ENCODE data around the gene CHCHD6.

Gene CHCHD6

GRCh38 chr3:126753191-126754160, 49.4 kb downstream of the CHCHD6 start:
- Histone ChIP-seq H3K27ac (no peak overlapping the region), H3K36me3 (ENCODE audit: insufficient read depth, low read length) (0 out of 2 replicates have a peak, but pooled peaks cover 2% of the 10 kb centered on the region), H3K9ac (ENCODE audit: insufficient read length) (no peak overlapping the region), H3K9me3 (ENCODE audit: low read depth, low read length) (no peaks in the 10 kb centered on the region), H3K4me3 (no peak overlapping the region)
- TF ChIP-seq FOXP2 (optimal IDR thresholded peaks at IDR 0.05; ENCODE audit: control extremely low read depth, extremely low read length, insufficient read depth) = no peak
- TF ChIP-seq POLR2AphosphoS5 (IDR thresholded peaks at IDR 0.05; ENCODE audit: borderline replicate concordance, low read depth, low read length) = no peak
- no peak for TF ChIP-seq EZH2 (IDR thresholded peaks at IDR 0.05)
- no peak for DNase-seq (ENCODE audit: low read depth, low spot score)

DNA sequence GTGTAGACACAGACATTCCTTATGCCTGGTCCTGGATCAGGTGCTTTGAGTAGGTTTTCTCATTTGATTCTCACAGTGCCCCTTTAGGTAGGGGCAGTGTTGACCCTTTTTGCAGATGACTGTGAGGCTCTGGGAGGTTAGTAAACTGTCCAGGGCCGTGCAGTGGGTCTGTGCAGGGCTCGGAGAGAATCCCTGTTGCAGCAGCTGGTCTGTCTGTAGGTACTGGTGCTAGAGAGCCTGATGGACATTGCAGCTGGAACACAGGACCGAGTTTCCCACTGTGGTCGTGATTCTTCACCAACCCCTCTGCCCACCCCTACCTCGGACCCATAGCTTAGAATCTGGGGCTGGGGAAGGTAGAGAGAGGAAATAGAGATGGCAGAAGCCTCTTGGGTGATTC, 51.8 kb downstream of the CHCHD6 start:
- DNase-seq (ENCODE audit: low read depth, low spot score) = no peak
- TF ChIP-seq FOXP2 (optimal IDR thresholded peaks at IDR 0.05; ENCODE audit: control extremely low read depth, extremely low read length, insufficient read depth) (no peak), POLR2AphosphoS5 (IDR thresholded peaks at IDR 0.05; ENCODE audit: borderline replicate concordance, low read depth, low read length) (no peak)
- no peak overlapping the region for H3K4me3 ChIP-seq
- H3K27ac ChIP-seq = no peak overlapping the region
- H3K36me3 ChIP-seq (ENCODE audit: insufficient read depth, low read length) = no peaks in the 10 kb centered on the region
- no peaks in the 10 kb centered on the region for H3K9me3 ChIP-seq (ENCODE audit: low read depth, low read length)
- no peak overlapping the region for H3K9ac ChIP-seq (ENCODE audit: insufficient read length)

DNA sequence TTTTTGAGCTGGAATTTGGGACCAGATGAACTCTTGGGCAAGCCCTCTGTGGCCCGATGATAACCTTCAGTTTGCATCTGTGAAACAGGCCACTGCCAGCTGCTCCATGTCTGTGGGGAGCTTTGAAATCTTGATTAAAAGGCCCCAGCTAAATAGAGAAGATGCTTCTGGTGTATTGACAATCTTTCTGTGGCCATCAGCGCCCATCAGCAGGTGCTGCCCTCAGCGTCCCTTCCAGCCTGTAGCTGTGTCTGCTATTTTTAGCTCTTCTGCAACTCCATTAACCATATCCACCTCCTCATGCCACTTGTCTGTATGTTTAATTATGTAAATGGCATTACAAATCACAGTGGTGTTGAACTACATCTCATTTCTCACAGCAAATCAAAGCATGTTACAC, 54.0 kb downstream of the CHCHD6 start:
- Histone ChIP-seq H3K36me3 (ENCODE audit: insufficient read depth, low read length) (no peaks in the 10 kb centered on the region), H3K9ac (ENCODE audit: insufficient read length) (no peak overlapping the region), H3K9me3 (ENCODE audit: low read depth, low read length) (no peaks in the 10 kb centered on the region), H3K4me3 (no peak overlapping the region), H3K27ac (no peak overlapping the region)
- DNase-seq (ENCODE audit: low read depth, low spot score) = no peak
- TF ChIP-seq FOXP2 (optimal IDR thresholded peaks at IDR 0.05; ENCODE audit: control extremely low read depth, extremely low read length, insufficient read depth) = no peak
- TF ChIP-seq EZH2 (IDR thresholded peaks at IDR 0.05) = no peak
- TF ChIP-seq POLR2AphosphoS5 (IDR thresholded peaks at IDR 0.05; ENCODE audit: borderline replicate concordance, low read depth, low read length) = no peak

DNA sequence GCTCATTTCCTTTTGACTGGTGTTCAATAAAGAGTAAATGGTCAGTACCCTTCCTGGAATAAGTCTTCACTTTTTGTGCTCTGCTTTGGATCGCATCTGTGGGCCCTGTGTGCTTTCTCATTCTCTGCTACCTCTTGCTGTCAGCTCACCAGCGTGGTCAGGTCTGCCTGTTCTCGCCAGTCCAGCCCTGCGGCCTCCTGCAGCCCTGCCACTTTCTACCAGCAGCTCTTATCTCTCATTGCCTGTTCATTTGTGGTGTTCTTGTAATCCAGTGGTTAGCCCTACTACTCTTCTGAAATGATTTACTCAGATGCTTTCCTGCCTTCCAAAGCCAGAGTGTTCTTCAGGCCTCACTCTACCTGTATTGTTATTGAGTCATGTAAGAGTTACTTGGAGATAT, 54.8 kb downstream of the CHCHD6 start:
- no peak for DNase-seq (ENCODE audit: low read depth, low spot score)
- Histone ChIP-seq H3K9ac (ENCODE audit: insufficient read length) (no peak overlapping the region), H3K9me3 (ENCODE audit: low read depth, low read length) (no peaks in the 10 kb centered on the region), H3K27ac (no peak overlapping the region), H3K4me3 (no peak overlapping the region), H3K36me3 (ENCODE audit: insufficient read depth, low read length) (no peaks in the 10 kb centered on the region)
- no peak for TF ChIP-seq EZH2 (IDR thresholded peaks at IDR 0.05)
- TF ChIP-seq FOXP2 (optimal IDR thresholded peaks at IDR 0.05; ENCODE audit: control extremely low read depth, extremely low read length, insufficient read depth) = no peak
- TF ChIP-seq POLR2AphosphoS5 (IDR thresholded peaks at IDR 0.05; ENCODE audit: borderline replicate concordance, low read depth, low read length) = no peak

GRCh38 chr3:126760541-126760940, 56.5 kb downstream of the CHCHD6 start:
- TF ChIP-seq EZH2 (IDR thresholded peaks at IDR 0.05) (no peak), FOXP2 (optimal IDR thresholded peaks at IDR 0.05; ENCODE audit: control extremely low read depth, extremely low read length, insufficient read depth) (no peak), POLR2AphosphoS5 (IDR thresholded peaks at IDR 0.05; ENCODE audit: borderline replicate concordance, low read depth, low read length) (no peak)
- no peaks in the 10 kb centered on the region for H3K9me3 ChIP-seq (ENCODE audit: low read depth, low read length)
- H3K4me3 ChIP-seq = no peak overlapping the region
- H3K36me3 ChIP-seq (ENCODE audit: insufficient read depth, low read length) = no peaks in the 10 kb centered on the region
- no peak overlapping the region for H3K9ac ChIP-seq (ENCODE audit: insufficient read length)
- no peak for DNase-seq (ENCODE audit: low read depth, low spot score)
- H3K27ac ChIP-seq = no peak overlapping the region

GRCh38 chr3:126763035-126763434, 59.0 kb downstream of the CHCHD6 start:
- no peak for TF ChIP-seq EZH2 (IDR thresholded peaks at IDR 0.05)
- Histone ChIP-seq H3K9ac (ENCODE audit: insufficient read length) (no peak overlapping the region), H3K36me3 (ENCODE audit: insufficient read depth, low read length) (no peaks in the 10 kb centered on the region)

DNA sequence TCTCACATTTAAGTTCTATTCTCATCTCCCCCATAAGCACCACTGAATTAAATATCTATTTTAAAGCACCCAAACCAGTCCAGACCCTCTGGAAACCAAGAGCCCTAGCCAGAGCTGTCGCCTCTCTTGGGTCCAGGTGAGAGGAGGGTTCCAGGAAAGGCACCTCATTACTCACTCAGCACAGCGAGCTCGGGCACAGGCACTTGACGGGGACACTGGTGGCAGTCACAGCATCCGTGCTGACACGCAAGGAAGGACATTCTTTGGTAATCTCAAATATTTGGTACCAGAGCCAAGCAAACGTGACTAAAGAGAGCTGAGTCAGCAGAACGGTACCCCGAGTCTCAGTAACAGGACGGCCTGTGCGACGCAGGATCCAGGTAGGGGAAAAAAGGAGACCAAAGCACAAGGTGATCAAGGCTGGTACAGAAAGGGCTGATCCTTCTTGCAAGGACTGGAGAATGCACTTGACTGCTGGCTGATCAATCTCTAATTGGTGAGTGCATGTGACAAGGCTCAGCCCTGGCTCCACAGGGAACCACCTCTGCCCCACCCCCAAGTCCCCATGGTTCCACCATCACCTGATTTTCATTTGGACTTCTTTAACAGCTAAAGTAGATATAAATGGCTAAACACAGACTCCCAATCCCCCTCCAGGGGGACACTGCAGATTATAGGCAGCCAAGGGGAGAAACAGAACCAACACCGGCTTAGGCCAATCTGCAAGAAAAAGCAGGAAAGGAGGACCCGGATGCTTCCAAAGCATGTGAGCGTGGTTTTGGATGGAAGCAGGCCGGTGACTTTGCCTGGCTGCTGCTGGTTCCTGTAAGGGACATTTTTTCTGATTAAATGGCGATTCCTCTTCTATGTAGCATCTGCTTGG, 61.4 kb downstream of the CHCHD6 start:
- no peaks in the 10 kb centered on the region for H3K36me3 ChIP-seq (ENCODE audit: insufficient read depth, low read length)

More at GRCh38 chr3:126763035-126763434, 59.0 kb downstream of the CHCHD6 start:
- Histone ChIP-seq H3K27ac (no peak overlapping the region), H3K9me3 (ENCODE audit: low read depth, low read length) (no peaks in the 10 kb centered on the region), H3K4me3 (no peak overlapping the region)
- DNase-seq (ENCODE audit: low read depth, low spot score) = no peak

DNA sequence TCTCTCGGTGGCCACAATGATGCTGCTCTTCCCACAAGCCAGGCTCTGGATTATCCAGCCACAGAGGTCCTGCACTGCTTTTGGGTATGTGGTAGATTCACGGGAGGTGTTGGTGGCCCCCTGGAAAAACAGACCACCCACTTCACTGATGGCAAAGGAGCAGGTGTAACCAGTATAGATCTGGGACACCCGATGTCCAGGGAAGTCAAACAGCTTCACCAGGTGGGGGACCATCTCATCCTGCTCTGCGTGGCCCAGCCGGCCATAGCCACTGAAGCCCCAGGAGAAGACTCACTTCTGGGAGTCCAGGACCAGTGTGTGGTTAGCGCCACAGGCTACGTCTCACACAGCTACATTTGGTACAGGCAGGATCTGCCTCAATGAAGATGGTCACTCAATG, 62.6 kb downstream of the CHCHD6 start:
- no peak overlapping the region for H3K9ac ChIP-seq (ENCODE audit: insufficient read length)
- TF ChIP-seq POLR2AphosphoS5 (IDR thresholded peaks at IDR 0.05; ENCODE audit: borderline replicate concordance, low read depth, low read length) (no peak), FOXP2 (optimal IDR thresholded peaks at IDR 0.05; ENCODE audit: control extremely low read depth, extremely low read length, insufficient read depth) (no peak), EZH2 (IDR thresholded peaks at IDR 0.05) (no peak)
- DNase-seq (ENCODE audit: low read depth, low spot score) = no peak
- H3K4me3 ChIP-seq = no peak overlapping the region
- H3K27ac ChIP-seq = no peak overlapping the region
- H3K36me3 ChIP-seq (ENCODE audit: insufficient read depth, low read length) = no peaks in the 10 kb centered on the region
- H3K9me3 ChIP-seq (ENCODE audit: low read depth, low read length) = no peaks in the 10 kb centered on the region

More for the DNA sequence above, 61.4 kb downstream of the CHCHD6 start:
- Histone ChIP-seq H3K27ac (no peak overlapping the region), H3K4me3 (no peak overlapping the region), H3K9ac (ENCODE audit: insufficient read length) (no peak overlapping the region), H3K9me3 (ENCODE audit: low read depth, low read length) (no peaks in the 10 kb centered on the region)
- TF ChIP-seq FOXP2 (optimal IDR thresholded peaks at IDR 0.05; ENCODE audit: control extremely low read depth, extremely low read length, insufficient read depth) = no peak
- TF ChIP-seq POLR2AphosphoS5 (IDR thresholded peaks at IDR 0.05; ENCODE audit: borderline replicate concordance, low read depth, low read length) = no peak
- TF ChIP-seq EZH2 (IDR thresholded peaks at IDR 0.05) = no peak
- no peak for DNase-seq (ENCODE audit: low read depth, low spot score)

Measured in SK-N-MC (cell line).